Keratinocyte (primary cell): Measurements from ENCODE around the gene CREB5. TPM values are rescaled to one million over a fixed set of nuclear protein-coding genes. Genes with fewer than 3 reads are reported as not detected.

Source experiments
- DNase-seq: peaks from one replicate; pipeline ENCODE4 v3.0.0-alpha.2; 2011; ENCODE audit warnings: low read depth, missing footprints, low spot score
- FAIRE-seq: peaks from 2 replicates; lab custom pipeline; 2011; peaks lifted over from hg19 to GRCh38; lab: Jason Lieb, UNC
- H2AFZ ChIP-seq: 2 replicates; pipeline ENCODE4 v1.6.0; 2012; ENCODE audit warnings: low read length, control low read depth, inconsistent platforms; ENCODE audit not compliant: control insufficient read depth
- H3K27ac ChIP-seq: 2 replicates; pipeline ENCODE4 v1.5.1; 2011; ENCODE audit warnings: low read length; ENCODE audit not compliant: control insufficient read depth, insufficient read depth
- H3K27me3 ChIP-seq: 3 replicates; pipeline ENCODE4 v1.6.0; 2011; ENCODE audit warnings: low read length; ENCODE audit not compliant: control insufficient read depth, insufficient read depth; ENCODE audit errors: extremely low read depth
- H3K36me3 ChIP-seq, 2 experiments: 2 replicates in 1 of 2; 3 replicates in 1 of 2; pipeline ENCODE4 v1.5.1; 2011; ENCODE audit warnings: low read length in 2 of 2, mild to moderate bottlenecking in 1 of 2; ENCODE audit not compliant: control insufficient read depth in 2 of 2, insufficient read depth in 2 of 2; ENCODE audit errors: extremely low read depth in 1 of 2
- H3K4me1 ChIP-seq: 3 replicates; pipeline ENCODE4 v1.5.1; 2011; ENCODE audit warnings: low read length; ENCODE audit not compliant: control insufficient read depth, insufficient read depth; ENCODE audit errors: extremely low read depth
- H3K4me2 ChIP-seq: 3 replicates; pipeline ENCODE4 v1.6.0; 2011; ENCODE audit warnings: low read depth, low read length; ENCODE audit not compliant: control insufficient read depth, insufficient read depth; ENCODE audit errors: extremely low read depth
- H3K4me3 ChIP-seq, 3 experiments: fragments of 200-600 bp in 1 of 3; sonication (generic) in 1 of 3; 2 replicates in 2 of 3; 3 replicates in 1 of 3; pipeline ENCODE4 v1.5.1; 2011 to 2016; ENCODE audit warnings: low read length in 3 of 3, mild to moderate bottlenecking in 3 of 3, control low read depth in 2 of 3, inconsistent platforms in 1 of 3, low read depth in 1 of 3, mixed read lengths in 1 of 3, mixed run types in 1 of 3, moderate library complexity in 1 of 3; ENCODE audit not compliant: control insufficient read depth in 2 of 3, insufficient read depth in 2 of 3; ENCODE audit errors: extremely low read depth in 1 of 3
- H3K79me2 ChIP-seq: 2 replicates; pipeline ENCODE4 v1.6.0; 2012; ENCODE audit warnings: low read length; ENCODE audit not compliant: control insufficient read depth, insufficient read depth
- H3K9ac ChIP-seq: 3 replicates; pipeline ENCODE4 v1.6.0; 2011; ENCODE audit warnings: low read length; ENCODE audit not compliant: control insufficient read depth, insufficient read depth; ENCODE audit errors: extremely low read depth
- H3K9me1 ChIP-seq: 3 replicates; pipeline ENCODE4 v1.6.0; 2011; ENCODE audit warnings: low read length; ENCODE audit not compliant: control insufficient read depth, insufficient read depth; ENCODE audit errors: extremely low read depth
- H3K9me3 ChIP-seq: 2 replicates; pipeline ENCODE4 v1.5.1; 2012; ENCODE audit warnings: low read depth, low read length; ENCODE audit not compliant: control insufficient read depth
- H4K20me1 ChIP-seq: 3 replicates; pipeline ENCODE4 v1.6.0; 2011; ENCODE audit warnings: low read length; ENCODE audit not compliant: control insufficient read depth, insufficient read depth; ENCODE audit errors: extremely low read depth
- EZH2 ChIP-seq: IDR thresholded peaks from one replicate; pipeline ENCODE4 v1.6.1; 2012; ENCODE audit warnings: inconsistent platforms, mild to moderate bottlenecking, low read length, moderate library complexity
- dilution Hi-C: fragments of 300-500 bp; cut with MboI; formaldehyde crosslinking; loops from one replicate; pipeline ENCODE4 v1.7.0; 2020; ENCODE audit warnings: low sequenced_read_pairs; ENCODE audit not compliant: extremely low pct_ligation_motif_present
- polyA plus RNA-seq, 5 experiments: library from polyadenylated mRNA; depleted of rRNA in 3 of 5; stranded (reverse) in 3 of 5; stranded (forward) in 1 of 5; unstranded in 1 of 5; fragments of >200 nt; gene quantifications; 1 replicate in 1 of 5; 2 replicates in 3 of 5; 3 replicates in 1 of 5; pipeline versions ENCODE4 v1.2.1 to v1.2.3, GENCODE V29; 2011 to 2012; ENCODE audit warnings: missing spikeins in 2 of 5, low read depth in 1 of 5, low replicate concordance in 1 of 5
- TF ChIP-seq, protein P1 (sequence below), 3 experiments: IDR thresholded peaks in 1 of 3; conservative IDR thresholded peaks in 1 of 3; optimal IDR thresholded peaks in 1 of 3; 2 replicates in 2 of 3; 3 replicates in 1 of 3; pipeline versions ENCODE3 to v1.5.1; 2011; ENCODE audit warnings: low read length in 3 of 3, mild to moderate bottlenecking in 3 of 3, moderate library complexity in 2 of 3, control low read depth in 1 of 3, inconsistent platforms in 1 of 3; ENCODE audit not compliant: insufficient read depth in 2 of 3; ENCODE audit errors: extremely low read depth in 1 of 3

CREB5 gene
- polyA plus RNA-seq, 1 donor (not counting 4 experiments of a cell fraction or from before 2014, with no cell fraction given), result 7.9 TPM

GRCh38 chr7:28517606-28518005 is 105.3 kb downstream of the CREB5 start:
- DNase-seq, result no peak
- peaks cover 4% of the 10 kb centered on the region for H3K27me3 ChIP-seq
- H3K9me3 ChIP-seq, result no peaks in the 10 kb centered on the region
- H3K36me3 ChIP-seq, result no peaks in the 10 kb centered on the region
- no peak overlapping the region for H3K4me3 ChIP-seq
- H3K9me1 ChIP-seq, result no peaks in the 10 kb centered on the region
- H3K4me1 ChIP-seq, result no peaks in the 10 kb centered on the region
- H3K4me2 ChIP-seq, result no peak overlapping the region
- no peak overlapping the region for H3K27ac ChIP-seq
- TF ChIP-seq EZH2, result no peak
- TF ChIP-seq, protein P1, sequence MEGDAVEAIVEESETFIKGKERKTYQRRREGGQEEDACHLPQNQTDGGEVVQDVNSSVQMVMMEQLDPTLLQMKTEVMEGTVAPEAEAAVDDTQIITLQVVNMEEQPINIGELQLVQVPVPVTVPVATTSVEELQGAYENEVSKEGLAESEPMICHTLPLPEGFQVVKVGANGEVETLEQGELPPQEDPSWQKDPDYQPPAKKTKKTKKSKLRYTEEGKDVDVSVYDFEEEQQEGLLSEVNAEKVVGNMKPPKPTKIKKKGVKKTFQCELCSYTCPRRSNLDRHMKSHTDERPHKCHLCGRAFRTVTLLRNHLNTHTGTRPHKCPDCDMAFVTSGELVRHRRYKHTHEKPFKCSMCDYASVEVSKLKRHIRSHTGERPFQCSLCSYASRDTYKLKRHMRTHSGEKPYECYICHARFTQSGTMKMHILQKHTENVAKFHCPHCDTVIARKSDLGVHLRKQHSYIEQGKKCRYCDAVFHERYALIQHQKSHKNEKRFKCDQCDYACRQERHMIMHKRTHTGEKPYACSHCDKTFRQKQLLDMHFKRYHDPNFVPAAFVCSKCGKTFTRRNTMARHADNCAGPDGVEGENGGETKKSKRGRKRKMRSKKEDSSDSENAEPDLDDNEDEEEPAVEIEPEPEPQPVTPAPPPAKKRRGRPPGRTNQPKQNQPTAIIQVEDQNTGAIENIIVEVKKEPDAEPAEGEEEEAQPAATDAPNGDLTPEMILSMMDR (optimal IDR thresholded peaks at IDR 0.05 in 1 of 3, IDR thresholded peaks at IDR 0.05 in 1 of 3, conservative IDR thresholded peaks at IDR 0.05 in 1 of 3; ENCODE audit: extremely low read depth in 1 of 3, insufficient read depth in 2 of 3, low read length in 3 of 3), result no peak
- no peak overlapping the region for H2AFZ ChIP-seq
- no peak overlapping the region for H3K9ac ChIP-seq
- no peak for FAIRE-seq
- H4K20me1 ChIP-seq, result no peaks in the 10 kb centered on the region
- dilution Hi-C loops, result no loop called here
- no peaks in the 10 kb centered on the region for H3K79me2 ChIP-seq

DNA sequence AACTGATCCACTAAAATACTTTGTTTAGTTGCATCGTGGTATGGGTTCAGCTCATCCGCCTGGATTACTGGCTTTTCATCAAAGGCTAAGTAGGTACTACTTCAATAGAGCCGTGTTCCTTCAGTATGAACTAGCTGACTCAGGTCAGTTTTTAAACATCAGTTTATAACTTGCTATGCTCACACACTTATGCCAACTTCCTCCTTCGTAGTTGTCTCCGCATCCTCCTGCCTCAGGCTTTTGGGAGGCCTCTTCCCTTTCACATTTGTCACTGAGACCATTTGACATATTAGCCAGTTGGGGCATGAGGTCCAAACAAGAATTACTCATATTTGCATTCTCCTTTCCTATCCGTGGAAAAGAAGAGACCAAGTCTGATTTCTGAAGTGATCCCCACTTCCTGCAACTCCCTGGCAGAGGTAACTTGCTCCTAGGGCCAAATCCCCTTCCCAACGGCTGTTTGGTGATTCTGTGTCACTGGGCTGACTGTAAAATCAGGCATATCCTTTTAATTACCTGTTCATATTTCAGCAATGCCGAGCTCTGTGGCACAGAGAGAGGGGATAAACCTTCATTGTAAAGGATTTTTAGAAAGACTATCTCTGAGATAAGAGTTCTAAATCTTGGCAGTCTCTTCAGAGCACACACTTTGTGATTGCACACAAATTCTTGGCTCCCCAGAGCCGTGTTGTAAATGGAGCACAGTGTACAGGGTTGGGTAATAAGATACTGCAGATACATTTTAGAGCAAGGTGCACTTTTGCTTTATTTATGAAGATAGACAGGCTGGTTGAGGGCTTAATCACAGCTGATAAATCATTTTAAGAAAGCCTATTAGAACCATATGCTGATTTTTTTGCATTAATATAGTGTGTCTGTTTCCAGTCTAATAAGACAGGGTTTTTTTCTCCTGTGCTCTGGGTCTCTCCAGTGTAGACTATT is 108.0 kb downstream of the CREB5 start:
- no peak overlapping the region for H3K4me2 ChIP-seq
- no peak overlapping the region for H3K4me3 ChIP-seq
- no peaks in the 10 kb centered on the region for H3K4me1 ChIP-seq
- H3K9me3 ChIP-seq, result no peaks in the 10 kb centered on the region
- no peaks in the 10 kb centered on the region for H3K36me3 ChIP-seq
- dilution Hi-C loops, result no loop called here
- H3K27ac ChIP-seq, result no peak overlapping the region
- TF ChIP-seq, protein P1 (optimal IDR thresholded peaks at IDR 0.05 in 1 of 3, IDR thresholded peaks at IDR 0.05 in 1 of 3, conservative IDR thresholded peaks at IDR 0.05 in 1 of 3; ENCODE audit: extremely low read depth in 1 of 3, insufficient read depth in 2 of 3, low read length in 3 of 3), result no peak
- no peak for TF ChIP-seq EZH2
- H3K9me1 ChIP-seq, result no peaks in the 10 kb centered on the region
- FAIRE-seq (peak; percentile 57), DNase-seq (no peak)
- H3K9ac ChIP-seq, result no peak overlapping the region
- H2AFZ ChIP-seq, result no peak overlapping the region
- H3K27me3 ChIP-seq, result no peaks in the 10 kb centered on the region
- no peaks in the 10 kb centered on the region for H3K79me2 ChIP-seq
- no peaks in the 10 kb centered on the region for H4K20me1 ChIP-seq
